Measurements from ENCODE around the gene FIS1.

FIS1 gene

GRCh38 chr7:101231644-101232043 lies 13.2 kb downstream of the FIS1 start:
- DNase-seq (ENCODE audit: low read depth) = no peak
- no peak overlapping the region for H3K4me3 ChIP-seq (ENCODE audit: control insufficient read depth, low read depth, low read length)
- TF ChIP-seq, protein P1, sequence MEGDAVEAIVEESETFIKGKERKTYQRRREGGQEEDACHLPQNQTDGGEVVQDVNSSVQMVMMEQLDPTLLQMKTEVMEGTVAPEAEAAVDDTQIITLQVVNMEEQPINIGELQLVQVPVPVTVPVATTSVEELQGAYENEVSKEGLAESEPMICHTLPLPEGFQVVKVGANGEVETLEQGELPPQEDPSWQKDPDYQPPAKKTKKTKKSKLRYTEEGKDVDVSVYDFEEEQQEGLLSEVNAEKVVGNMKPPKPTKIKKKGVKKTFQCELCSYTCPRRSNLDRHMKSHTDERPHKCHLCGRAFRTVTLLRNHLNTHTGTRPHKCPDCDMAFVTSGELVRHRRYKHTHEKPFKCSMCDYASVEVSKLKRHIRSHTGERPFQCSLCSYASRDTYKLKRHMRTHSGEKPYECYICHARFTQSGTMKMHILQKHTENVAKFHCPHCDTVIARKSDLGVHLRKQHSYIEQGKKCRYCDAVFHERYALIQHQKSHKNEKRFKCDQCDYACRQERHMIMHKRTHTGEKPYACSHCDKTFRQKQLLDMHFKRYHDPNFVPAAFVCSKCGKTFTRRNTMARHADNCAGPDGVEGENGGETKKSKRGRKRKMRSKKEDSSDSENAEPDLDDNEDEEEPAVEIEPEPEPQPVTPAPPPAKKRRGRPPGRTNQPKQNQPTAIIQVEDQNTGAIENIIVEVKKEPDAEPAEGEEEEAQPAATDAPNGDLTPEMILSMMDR (IDR thresholded peaks at IDR 0.05; ENCODE audit: control insufficient read depth, insufficient read depth, low read depth, low read length, missing control alignments) = no peak

- DNase-seq (ENCODE audit: low read depth) = no peak
- TF ChIP-seq, protein P1 (IDR thresholded peaks at IDR 0.05; ENCODE audit: control insufficient read depth, insufficient read depth, low read depth, low read length, missing control alignments) = no peak
These were observed 18.2 kb downstream of the FIS1 start for GRCh38 chr7:101226721-101227120.

DNA sequence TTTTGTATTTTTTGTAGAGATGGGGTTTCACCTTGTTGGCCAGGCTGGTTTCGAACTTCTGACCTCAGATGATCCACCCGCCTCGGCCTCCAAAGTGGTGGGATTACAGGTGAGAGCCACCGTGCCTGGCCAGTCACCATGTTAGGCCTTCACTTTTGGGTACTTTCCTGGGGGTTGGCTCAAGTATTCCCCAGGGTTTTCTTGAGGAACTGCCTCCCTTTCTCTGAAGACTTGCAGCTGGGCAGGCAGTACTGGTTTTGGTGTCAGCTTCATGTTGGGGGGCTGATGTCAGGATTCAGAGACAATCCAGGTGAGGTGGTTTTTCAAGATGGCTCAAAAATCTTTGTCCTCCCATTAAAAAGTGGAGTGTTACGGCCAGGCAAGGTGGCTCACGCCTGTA lies 19.2 kb downstream of the FIS1 start:
- TF ChIP-seq, protein P1 (IDR thresholded peaks at IDR 0.05; ENCODE audit: control insufficient read depth, insufficient read depth, low read depth, low read length, missing control alignments) = no peak
- H3K4me3 ChIP-seq (ENCODE audit: control insufficient read depth, low read depth, low read length) = no peak overlapping the region
- no peak for DNase-seq (ENCODE audit: low read depth)

More at GRCh38 chr7:101226721-101227120, 18.2 kb downstream of the FIS1 start:
- no peak overlapping the region for H3K4me3 ChIP-seq (ENCODE audit: control insufficient read depth, low read depth, low read length)

DNA sequence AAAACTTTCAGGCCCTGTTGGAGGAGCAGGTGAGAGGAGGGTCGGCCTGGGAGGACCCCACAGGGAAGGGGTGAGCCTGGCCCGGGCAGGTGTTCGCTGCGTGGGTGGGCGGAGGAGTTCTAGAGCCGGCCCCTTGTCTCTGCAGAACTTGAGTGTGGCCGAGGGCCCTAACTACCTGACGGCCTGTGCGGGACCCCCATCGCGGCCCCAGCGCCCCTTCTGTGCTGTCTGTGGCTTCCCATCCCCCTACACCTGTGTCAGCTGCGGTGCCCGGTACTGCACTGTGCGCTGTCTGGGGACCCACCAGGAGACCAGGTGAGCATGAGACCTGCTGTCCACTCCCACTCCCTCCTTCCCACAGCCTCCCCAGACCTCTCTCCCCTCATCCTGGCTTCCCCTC lies 21.4 kb downstream of the FIS1 start:
- no peak for DNase-seq (ENCODE audit: low read depth)
- TF ChIP-seq, protein P1 (IDR thresholded peaks at IDR 0.05; ENCODE audit: control insufficient read depth, insufficient read depth, low read depth, low read length, missing control alignments) = no peak
- no peak overlapping the region for H3K4me3 ChIP-seq (ENCODE audit: control insufficient read depth, low read depth, low read length)

DNA sequence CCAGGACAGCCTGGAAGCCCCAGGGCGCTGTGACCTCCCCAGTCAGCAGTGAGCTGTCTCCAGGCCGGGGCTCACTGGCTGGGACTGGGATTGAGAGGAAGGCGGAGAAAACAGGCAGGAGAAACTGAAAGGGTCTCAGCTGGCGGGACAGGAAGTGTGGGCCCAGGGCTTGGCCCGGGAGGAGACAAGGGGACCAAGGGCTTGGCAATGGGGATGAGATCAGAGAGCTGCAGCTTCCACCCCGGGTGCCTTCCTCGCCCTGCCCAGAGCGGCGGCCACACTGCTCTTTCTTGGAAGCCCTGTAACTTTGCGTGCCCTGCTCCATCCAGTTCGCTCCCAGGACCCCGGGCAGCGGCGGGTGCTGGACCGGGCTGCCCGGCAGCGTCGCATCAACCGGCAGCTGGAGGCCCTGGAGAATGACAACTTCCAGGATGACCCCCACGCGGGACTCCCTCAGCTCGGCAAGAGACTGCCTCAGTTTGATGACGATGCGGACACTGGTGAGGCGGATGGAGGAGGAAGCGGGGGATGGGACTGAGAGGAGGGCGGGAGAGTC lies 22.5 kb downstream of the FIS1 start:
- no peak overlapping the region for H3K4me3 ChIP-seq (ENCODE audit: control insufficient read depth, low read depth, low read length)
- TF ChIP-seq, protein P1 (IDR thresholded peaks at IDR 0.05; ENCODE audit: control insufficient read depth, insufficient read depth, low read depth, low read length, missing control alignments) = no peak
- DNase-seq (ENCODE audit: low read depth) = no peak

GRCh38 chr7:101220295-101220694 lies 24.6 kb downstream of the FIS1 start:
- no peak overlapping the region for H3K4me3 ChIP-seq (ENCODE audit: control insufficient read depth, low read depth, low read length)
- no peak for DNase-seq (ENCODE audit: low read depth)
- TF ChIP-seq, protein P1 (IDR thresholded peaks at IDR 0.05; ENCODE audit: control insufficient read depth, insufficient read depth, low read depth, low read length, missing control alignments) = no peak

Data from AG09309 (cell line).